Measurements from ENCODE around the gene TIGD7.

DNA sequence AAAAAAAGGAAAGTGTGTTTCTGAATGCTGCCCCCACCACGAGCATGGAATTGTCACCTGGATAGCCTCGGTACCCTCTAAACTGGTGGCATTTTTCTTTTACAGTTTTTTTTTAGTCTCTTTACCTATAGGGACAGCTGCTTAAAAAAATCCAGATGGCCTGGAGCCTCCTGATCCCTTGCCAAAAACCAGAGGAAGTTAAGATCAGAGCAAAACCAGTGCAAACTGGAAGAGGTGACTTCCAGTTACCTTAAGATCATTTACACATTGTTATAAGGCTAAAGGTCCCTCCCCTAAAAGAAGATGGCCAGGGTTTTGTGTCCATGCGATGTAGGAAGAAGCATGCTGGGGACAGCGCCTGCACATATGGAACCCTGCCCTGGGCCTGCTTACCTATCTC, 52.3 kb downstream of the TIGD7 start:
- TF ChIP-seq, protein P1, sequence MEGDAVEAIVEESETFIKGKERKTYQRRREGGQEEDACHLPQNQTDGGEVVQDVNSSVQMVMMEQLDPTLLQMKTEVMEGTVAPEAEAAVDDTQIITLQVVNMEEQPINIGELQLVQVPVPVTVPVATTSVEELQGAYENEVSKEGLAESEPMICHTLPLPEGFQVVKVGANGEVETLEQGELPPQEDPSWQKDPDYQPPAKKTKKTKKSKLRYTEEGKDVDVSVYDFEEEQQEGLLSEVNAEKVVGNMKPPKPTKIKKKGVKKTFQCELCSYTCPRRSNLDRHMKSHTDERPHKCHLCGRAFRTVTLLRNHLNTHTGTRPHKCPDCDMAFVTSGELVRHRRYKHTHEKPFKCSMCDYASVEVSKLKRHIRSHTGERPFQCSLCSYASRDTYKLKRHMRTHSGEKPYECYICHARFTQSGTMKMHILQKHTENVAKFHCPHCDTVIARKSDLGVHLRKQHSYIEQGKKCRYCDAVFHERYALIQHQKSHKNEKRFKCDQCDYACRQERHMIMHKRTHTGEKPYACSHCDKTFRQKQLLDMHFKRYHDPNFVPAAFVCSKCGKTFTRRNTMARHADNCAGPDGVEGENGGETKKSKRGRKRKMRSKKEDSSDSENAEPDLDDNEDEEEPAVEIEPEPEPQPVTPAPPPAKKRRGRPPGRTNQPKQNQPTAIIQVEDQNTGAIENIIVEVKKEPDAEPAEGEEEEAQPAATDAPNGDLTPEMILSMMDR (IDR thresholded peaks at IDR 0.05) = no peak
- TF ChIP-seq EP300 (IDR thresholded peaks at IDR 0.05; ENCODE audit: low read depth) (no peak), POLR2AphosphoS5 (IDR thresholded peaks at IDR 0.05) (no peak), POLR2A (IDR thresholded peaks at IDR 0.05) (no peak)

All from transverse colon (tissue), 4 donors.